NCI-H1694 treated with DMSO at 0.1 percent for 48 hours (cell line): ENCODE data around the gene IPMK.
"Not testable (repeated sequence)": the region's sequence is repeated elsewhere in the genome, so short reads cannot be mapped to it uniquely, and the experiment has no call there.

Experiments used
- DNase-seq: peaks from one replicate; lab custom pipeline; 2025; lab: John Stamatoyannopoulos, UW

The IPMK gene

DNA sequence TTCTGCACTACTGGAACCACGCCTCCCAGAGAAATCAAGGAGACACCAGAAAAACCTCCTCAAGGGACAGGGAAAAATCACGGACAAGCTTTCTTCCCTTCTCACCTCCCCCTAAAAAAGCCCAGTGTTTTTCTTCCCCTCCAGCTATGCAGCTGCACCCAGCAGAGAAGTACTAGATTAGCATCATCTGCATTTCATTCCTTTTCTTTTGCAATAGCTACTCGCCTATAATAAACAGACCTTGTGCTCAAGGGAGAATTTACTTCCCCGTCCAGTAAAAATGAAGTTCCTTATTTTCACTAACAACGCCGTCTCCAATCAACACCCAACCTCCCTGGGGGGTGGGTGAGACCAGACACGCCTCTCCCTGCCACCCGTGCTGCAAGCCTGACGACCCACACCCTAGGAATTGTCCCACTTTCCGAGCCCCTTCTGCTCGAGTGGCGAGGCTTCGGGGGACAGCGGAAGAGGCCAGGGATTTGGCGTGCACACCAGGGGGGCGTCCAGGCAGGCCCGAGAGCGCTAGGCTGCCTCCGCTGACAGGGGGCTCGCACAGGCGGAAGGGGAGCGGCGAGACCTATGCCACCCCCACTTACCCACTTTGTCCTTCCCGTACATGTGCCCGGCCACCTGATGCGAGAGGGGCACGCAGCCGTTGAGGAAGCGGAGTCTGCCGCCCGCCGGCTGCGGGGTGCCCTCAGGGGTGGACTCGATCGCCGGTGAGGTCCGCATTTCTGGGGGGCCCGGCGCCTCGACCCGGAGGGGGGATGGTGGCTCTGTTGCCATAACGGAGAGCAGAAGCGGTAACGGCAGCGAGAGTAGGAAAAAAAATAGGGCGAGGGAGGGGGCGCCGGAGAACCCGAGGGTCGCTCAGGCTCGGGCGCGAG is 625 bp downstream of the IPMK start:
- peak; percentile 21 for DNase-seq

DNA sequence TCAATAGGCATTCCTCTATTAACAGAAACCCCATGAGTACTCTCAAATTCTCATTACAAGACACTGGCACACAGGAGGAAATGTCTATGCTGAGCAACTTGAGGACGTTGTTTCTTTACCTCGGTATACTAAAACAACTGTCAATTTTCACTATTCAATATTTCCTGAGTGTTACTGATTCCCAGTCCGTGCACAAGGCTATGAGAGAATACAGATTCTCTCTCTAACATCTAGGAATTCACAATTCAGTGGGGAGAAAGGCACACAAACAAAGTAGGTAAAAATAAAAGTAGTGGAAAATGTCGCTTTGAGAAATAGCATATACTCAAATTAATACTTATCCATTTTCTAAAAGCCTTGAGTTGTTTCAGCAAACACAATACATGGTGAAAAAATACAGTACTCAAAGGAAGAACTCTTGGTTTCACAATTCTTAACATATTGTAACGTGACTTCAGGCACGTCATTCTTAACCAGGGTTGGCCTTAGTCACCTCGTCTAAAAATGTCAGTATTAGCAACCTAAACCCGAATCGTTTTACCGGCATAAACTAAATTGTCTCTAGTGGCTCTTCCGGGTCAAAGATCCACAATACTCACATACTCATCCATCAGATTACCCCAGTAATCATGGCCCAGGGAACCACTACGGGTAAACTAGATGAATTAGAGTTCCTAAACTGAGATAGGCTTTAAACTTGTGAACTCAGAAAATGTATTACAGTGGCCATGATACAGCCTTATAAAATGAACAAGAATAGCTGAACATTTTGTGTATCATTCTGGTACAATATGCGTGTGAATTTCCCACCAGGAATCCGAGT is 1.5 kb downstream of the IPMK start:
- DNase-seq, result no peak

DNA sequence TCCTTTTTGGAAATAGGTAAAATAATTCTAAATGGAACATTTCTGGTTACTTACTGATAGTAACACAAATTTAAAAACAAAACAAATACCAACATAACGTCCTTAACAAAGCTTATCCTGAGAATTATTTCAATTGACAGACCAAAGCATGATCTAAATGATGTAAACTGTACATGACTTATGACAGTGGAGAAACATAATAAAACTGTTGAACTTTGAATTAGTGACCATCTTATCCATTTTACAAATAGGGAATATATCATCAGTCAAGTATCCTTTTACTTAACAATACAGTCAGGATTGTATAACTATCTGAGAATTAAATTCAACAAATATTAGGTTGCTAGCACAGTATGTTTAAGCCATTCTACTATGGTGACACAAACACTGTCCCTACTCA is 2.4 kb downstream of the IPMK start:
- no peak for DNase-seq

DNA sequence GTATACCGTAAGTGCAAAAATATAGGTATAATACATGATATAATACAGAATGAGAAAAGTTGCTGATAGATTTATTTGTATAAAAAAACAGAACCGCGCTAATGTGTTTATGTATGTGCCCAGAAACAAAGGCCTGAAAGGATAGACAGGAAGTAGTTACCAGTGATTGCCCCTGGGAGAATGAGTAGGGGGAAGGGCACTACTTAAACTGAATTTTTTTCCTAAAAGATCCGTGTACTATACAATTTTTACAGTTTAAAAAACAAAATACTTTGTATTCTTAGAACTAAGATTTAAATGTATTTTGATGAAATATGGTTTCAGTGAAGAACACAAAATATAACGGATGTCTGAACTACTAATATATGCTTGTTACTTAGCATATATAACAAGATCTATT is 2.9 kb downstream of the IPMK start:
- no peak for DNase-seq

DNA sequence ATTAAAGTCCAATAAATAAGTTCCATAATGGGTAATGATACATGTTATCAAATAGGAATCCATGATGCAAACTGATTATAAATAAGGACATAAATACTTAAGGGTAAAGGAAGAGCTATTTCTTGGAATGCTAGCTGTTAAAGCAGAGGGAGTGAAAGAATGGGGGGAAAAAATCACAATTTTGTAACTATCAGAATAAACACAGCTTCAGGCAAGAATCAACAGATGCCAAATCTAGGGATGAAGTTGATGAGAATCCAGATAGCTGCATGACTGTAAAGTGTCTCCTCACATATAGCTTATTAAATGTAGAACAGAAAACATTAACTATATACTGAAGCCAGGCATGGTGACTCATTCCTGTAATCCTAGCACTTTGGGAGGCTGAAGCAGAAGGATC is 4.9 kb downstream of the IPMK start:
- DNase-seq, result no peak

DNA sequence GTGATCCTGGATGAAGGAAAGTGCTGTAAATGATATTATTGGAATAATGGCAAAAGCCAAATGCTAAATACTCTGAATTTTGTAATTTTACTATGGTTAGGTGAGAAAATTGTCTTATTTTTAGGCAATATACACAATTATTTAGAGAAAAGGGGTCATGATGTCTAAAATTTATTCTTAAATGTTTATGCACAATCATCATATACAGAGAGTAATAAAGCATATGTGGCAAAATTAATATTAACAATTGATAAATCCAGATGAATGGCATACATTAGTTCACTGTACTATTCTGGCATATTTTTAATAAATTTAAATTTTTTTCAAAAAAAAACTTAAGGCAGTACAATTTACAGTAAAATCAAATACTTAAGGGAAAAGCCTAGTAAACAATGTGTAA is 7.4 kb downstream of the IPMK start:
- no peak for DNase-seq

DNA sequence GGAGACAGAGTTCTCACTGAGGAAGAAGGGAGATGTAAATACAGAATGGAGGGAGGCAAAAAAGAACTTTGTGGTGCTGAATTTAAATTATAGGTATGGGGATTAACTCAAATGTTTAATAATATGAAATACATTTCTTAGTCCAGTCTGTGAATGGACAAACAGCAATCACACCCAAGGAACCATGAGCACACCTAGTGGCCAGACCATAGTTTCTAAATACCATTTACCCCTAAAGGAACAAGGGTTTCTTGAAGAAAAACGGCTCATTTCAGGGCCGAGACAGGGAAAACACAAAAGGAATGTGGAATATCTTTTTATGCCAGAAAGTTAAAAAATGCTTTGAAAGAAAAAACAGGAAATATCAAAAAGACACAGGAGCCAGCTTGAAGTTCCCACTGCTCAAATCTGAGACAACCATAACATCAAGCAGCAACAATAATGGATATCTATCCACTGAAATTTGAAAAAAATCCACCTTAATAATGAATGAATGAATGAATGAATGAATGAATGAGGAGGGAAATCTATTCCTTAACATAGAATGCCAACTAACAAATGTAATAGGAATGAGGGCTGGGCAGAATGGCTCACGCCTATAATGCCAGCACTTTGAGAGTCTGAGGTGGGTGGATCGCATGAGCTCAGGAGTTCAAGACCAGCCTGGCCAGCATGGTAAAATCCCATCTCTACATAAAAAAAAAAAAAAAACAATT is 8.6 kb downstream of the IPMK start:
- no peak for DNase-seq

DNA sequence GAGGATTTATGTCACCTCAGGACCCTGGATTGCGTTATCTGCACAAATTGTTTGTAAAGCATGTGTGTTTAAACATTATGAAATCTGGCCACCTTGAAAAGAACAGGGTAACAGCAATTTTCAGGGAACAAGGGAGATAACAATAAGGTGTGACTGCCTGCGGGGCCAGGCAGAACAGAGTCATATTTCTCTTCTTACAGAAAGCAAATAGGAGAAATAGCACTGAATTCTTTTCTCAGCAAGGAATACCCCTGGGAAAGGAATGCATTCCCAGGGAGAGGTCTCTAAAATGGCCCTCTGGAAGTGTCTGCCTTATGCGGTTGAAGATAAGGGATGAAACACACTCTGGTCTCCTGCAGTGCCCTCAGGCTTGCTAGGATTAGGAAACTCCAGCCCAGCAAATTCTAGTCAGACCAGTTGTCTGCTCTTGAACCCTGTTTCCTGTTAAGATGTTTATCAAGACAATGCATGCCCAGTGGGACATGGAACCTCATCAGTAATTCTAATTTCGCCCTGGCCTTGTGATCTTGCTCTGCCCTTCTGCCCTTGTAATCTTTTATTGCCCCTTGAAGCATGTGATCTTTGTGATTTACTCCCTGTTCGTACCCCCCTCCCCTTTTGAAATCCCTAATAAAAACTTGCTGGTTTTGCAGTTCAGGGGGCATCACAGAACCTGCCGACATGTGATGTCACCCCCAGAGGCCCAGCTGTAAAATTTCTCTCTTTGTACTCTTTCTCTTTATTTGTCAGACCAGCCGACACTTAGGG is 11.5 kb downstream of the IPMK start:
- DNase-seq, result not testable (repeated sequence)

DNA sequence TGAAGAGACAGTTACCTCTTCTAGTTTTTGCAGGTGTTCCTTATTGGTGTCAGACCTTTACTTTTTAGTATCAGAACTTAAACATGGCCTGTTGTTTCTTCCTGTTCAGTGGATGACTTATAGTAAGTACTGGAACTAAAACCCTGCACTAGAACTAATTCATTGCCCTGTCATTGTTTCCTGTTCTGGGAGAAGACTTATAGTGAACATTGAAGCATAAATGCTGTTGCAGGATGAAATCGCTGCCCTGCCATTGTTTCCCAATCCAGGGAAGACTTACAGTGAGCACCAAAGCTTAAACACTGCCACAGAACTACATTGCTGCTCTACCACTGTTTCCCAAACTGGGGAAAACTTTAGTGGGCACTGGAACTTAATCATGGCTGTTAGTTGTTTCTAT is 13.1 kb downstream of the IPMK start:
- no peak for DNase-seq

DNA sequence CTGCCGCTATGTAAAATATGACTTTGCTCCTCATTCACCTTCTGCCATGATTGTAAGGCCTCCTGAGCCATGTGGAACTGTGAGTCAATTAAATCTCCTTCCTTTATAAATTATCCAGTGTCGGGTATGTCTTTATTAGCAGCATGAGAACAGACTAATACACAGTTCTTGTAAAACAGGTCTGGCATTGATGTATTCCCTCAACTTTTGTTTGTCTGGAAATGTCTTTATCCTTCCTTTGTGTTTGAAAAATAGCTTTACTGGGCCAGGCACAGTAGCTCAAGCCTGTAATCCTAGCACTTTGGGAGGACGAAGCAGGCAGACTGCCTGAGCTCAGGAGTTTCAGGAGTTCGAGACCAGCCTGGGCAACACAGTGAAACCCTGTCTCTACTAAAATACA is 14.5 kb downstream of the IPMK start:
- DNase-seq, result no peak

DNA sequence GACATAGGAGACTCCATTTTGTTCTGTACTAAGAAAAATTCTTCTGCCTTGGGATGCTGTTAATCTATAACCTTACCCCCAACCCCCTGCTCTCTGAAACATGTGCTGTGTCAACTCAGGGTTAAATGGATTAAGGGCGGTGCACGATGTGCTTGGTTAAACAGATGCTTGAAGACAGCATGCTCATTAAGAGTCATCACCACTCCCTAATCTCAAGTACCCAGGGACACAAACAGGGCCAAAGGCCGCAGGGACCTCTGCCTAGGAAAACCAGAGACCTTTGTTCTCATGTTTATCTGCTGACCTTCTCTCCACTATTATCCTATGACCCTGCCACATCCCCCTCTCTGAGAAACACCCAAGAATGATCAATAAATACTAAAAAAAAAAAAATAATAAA is 23.0 kb downstream of the IPMK start:
- not testable (repeated sequence) for DNase-seq

DNA sequence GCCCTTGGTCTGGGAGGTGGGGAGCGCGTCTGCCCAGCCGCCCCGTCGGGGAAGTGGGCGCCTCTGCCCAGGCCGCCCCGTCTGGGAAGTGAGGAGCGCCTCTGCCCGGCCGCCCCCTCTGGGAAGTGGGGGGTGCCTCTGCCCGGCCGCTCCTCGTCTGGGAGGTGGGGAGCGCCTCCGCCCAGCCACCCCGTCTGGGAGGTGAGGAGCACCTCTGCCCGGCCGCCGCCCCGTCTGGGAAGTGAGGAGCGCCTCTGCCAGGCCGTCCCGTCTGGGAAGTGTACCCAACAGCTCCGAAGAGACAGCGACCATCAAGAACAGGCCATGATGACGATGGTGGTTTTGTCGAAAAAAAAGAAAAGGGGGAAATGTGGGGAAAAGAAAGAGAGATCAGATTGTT is 23.5 kb downstream of the IPMK start:
- DNase-seq, result not testable (repeated sequence)

DNA sequence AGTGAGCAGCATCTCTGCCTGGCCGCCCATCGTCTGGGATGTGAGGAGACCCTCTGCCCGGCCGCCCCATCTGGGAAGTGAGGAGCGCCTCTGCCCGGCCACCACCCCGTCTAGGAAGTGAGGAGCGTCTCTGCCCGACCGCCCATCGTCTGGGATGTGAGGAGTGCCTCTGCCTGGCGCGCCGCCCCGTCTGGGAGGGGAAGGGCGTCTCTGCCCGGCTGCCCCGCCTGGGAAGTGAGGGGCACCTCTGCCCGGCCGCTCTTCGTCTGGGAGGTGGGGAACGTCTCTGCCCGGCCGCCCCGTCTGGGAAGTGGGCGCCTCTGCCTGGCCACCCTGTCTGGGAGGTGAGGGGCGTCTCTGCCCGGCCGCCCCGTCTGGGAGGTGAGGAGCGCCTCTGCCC is 23.9 kb downstream of the IPMK start:
- not testable (repeated sequence) for DNase-seq

DNA sequence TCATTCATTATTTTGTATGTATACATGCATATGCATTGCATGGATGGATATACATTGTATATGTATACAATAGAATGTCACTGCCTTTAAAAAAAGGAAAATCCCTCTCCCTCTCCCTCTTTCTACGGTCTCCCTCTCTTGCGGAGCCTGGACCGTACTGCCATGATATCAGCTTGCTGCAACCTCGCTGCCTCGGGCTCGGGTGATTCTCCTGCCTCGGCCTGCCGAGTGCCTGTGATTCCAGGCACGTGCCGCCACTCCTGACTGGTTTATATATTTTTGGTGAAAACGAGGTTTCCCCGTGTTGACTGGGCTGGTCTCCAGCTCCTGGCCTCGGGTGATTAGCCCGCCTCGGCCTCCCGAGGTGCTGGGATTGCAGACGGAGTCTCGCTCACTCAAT is 24.4 kb downstream of the IPMK start:
- no peak for DNase-seq

DNA sequence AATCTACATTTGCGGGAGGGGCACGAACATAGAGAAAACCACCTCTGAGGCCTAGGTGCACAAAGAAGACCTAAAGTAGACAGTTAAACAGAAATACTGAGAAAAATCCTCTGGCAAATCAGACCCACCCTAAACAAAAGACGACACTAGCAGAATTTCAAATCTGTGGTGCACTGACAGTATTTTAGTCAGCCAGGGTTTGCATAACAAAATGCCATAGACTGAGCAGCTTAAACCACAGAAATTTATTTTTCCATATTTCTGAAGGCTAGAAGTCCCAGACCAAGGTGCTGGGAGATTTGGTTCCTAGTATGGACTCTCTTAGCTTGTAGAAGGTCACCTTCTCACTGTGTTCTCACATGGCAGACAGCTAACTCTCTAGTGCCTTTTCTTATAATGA is 26.3 kb downstream of the IPMK start:
- no peak for DNase-seq

DNA sequence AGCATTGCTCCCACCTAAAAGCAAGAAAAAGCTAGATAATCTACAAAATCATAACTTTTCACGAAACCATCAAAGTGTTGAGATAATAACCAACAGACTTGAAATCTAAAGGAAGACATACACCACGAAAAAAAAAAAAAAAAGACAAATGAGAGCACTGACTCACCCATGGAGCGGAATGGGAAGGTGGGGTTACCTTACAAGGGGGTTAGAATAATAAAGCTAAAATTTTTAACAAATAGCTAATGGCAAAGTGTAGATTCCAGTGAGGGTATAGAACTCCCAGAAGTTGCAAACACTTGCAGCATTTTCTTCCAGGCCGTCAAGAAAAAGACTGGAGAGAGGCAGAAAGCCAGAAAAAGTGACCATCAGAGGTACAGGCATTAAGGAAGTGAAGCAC is 27.2 kb downstream of the IPMK start:
- DNase-seq, result no peak

DNA sequence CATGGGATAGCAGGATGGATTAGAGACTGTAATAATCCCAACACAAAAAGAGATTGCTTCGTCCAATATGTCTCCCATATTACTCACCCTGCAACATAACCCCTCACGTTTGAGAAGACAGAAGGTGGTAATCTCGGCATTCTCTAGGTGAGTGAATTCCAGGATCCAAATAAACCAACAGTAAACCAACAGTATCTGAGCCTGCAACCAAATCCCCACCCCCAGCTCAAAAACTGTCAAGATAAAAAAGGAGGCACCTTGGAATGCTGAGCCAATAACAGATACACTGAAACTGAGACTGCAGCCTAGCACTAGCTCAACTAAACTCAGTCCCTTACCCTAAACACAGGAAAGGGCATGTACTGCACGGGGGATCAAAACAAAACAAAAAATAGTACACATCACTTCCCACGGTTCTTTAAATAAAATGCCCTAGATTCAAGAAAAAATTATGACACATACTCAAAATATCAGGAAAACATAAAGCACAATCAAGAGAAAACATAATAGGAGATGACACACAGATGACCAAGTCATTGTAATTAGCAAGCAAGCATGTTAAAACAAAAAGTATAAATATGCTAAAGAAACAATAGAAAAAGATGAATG is 28.0 kb downstream of the IPMK start:
- no peak for DNase-seq

DNA sequence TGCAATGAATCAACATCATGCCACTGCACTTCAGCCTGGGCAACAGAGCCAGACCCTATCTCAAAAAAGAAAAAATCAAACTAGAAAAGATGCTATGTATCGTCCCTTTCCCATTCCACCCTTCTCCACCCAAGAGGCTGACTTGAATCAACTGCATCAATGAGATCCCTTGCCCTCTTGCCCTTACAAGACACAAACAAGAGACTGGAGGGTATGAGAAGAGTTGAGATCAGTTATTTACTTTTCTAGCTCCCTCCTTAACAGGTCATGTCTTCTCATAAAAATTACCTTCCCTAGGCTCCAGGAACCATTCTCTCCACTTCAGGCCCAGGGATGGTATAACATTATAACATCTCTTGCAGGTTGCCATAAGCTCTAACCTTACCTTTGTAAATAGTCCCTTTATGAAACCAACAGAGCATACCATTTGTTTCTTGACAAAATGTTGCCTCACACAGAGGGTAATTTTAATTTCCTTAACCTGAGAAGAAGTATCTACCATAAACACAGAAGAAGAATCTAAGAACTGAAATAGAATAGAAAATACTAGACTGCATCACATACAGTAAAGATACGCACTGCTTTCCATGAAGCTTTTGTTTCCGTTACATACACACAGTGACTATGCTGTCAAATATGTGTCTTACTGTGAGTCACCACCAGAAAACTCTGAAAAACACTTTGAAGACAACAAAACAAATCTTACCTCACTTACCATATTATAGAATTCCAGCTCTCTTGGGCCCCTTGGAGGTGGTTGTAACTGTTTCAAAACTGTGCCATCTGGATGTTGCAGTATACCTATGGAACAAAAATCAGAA is 30.5 kb downstream of the IPMK start:
- DNase-seq, result no peak

DNA sequence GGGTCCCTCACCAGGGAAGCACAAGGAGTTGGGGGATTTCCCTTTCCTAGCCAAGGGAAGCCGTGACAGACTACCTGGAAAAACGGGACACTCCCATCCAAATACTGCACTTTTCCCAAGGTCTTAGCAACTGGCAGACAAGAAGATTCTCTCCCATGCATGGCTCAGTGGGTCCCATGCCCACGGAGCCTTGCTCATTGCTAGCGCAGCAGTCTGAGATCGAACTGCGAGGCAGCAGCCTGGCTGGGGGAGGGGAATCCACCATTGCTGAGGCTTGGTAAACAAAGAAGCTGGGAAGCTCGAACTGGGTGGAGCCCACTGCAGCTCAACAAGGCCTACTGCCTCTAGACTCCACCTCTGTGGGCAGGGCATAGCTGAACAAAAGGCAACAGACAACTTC is 37.8 kb downstream of the IPMK start:
- not testable (repeated sequence) for DNase-seq

DNA sequence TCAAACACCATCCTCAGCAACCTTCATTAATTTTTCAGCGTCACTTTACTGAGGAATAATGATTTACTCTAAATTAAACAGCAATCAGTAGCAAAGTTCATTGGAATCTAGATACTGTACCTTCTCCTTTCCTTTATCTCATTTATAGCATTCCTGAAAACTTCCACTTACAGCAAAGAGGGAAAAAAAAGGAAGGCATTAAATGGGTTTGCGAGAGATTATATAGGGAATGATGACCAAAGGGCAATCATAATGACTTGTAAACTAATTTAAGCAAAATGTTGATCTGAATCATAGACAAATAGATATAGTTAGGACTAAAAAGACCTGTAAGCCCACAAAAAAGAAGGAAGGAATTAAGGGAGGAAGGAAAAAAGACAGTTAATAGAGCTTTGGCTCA is 42.0 kb downstream of the IPMK start:
- DNase-seq, result no peak
